Naive thymus-derived CD4-positive, alpha-beta T cell (primary cell): ENCODE measurements around the gene VPS13D. TPM values are rescaled to one million over a fixed set of nuclear protein-coding genes. Genes with fewer than 3 reads are reported as not detected.

ENCODE experiments used
- ATAC-seq: fragments of 150-1000 bp; cut with Tn5 transposase; 2 replicates; pipeline ENCODE4 v1.10.0; 2021; ENCODE audit warnings: mild to moderate bottlenecking, moderate library complexity
- CTCF ChIA-PET: fragments of 350-600 bp; sonication (Branson Sonifier 250); formaldehyde crosslinking; loops from one replicate; lab custom pipeline; 2021; ENCODE audit warnings: antibody characterized with exemption; lab: Charles Lee
- POLR2A ChIA-PET: fragments of 350-600 bp; sonication (Branson Sonifier 250); formaldehyde crosslinking; loops from one replicate; lab custom pipeline; 2021; ENCODE audit warnings: antibody characterized with exemption, inconsistent platforms; lab: Charles Lee
- DNase-seq, 9 donors: peaks; one replicate each; pipeline versions ENCODE4 v3.0.0 to v3.0.0-alpha.2; 2020 to 2022; ENCODE audit warnings: mixed read lengths in 1 of 9
- H3K27ac ChIP-seq: one replicate; pipeline ENCODE4 v1.7.0; 2013; ENCODE audit warnings: mild to moderate bottlenecking, low read depth, low read length, moderate library complexity
- H3K27me3 ChIP-seq, 2 donors: one replicate each; pipeline ENCODE4 v1.7.0; 2013; ENCODE audit warnings: low read length in 2 of 2, mild to moderate bottlenecking in 2 of 2, moderate library complexity in 2 of 2; ENCODE audit not compliant: control insufficient read depth in 2 of 2, insufficient read depth in 2 of 2
- H3K36me3 ChIP-seq, 3 experiments: 1 replicate in 2 of 3; 2 replicates in 1 of 3; pipeline ENCODE4 v1.7.0; 2013; ENCODE audit warnings: low read length in 3 of 3, mild to moderate bottlenecking in 3 of 3, moderate library complexity in 1 of 3; ENCODE audit not compliant: insufficient read depth in 3 of 3, control insufficient read depth in 2 of 3
- H3K4me1 ChIP-seq, 2 donors: one replicate each; pipeline ENCODE4 v1.7.0; 2013; ENCODE audit warnings: low read length in 2 of 2, mild to moderate bottlenecking in 2 of 2, moderate library complexity in 1 of 2; ENCODE audit not compliant: control insufficient read depth in 2 of 2, insufficient read depth in 2 of 2
- H3K4me3 ChIP-seq: 2 replicates; pipeline ENCODE4 v1.7.0; 2013; ENCODE audit warnings: mild to moderate bottlenecking, low read length
- H3K9me3 ChIP-seq, 3 experiments: 1 replicate in 2 of 3; 2 replicates in 1 of 3; pipeline ENCODE4 v1.7.0; 2013; ENCODE audit warnings: low read length in 3 of 3; ENCODE audit not compliant: control insufficient read depth in 2 of 3
- H3K27ac Mint-ChIP-seq, 9 donors: one replicate each; pipeline ENCODE4 v1.8.0; 2020 to 2022; ENCODE audit warnings: mixed read lengths in 9 of 9, mild to moderate bottlenecking in 8 of 9, moderate library complexity in 5 of 9, inconsistent platforms in 2 of 9
- H3K27me3 Mint-ChIP-seq, 5 donors: one replicate each; pipeline ENCODE4 v1.8.0; 2021 to 2022; ENCODE audit warnings: mixed read lengths in 5 of 5, mild to moderate bottlenecking in 1 of 5
- H3K36me3 Mint-ChIP-seq, 5 donors: one replicate each; pipeline ENCODE4 v1.8.0; 2020 to 2022; ENCODE audit warnings: mixed read lengths in 5 of 5, mild to moderate bottlenecking in 3 of 5, inconsistent platforms in 1 of 5
- H3K4me1 Mint-ChIP-seq, 7 donors: one replicate each; pipeline ENCODE4 v1.8.0; 2020 to 2022; ENCODE audit warnings: mixed read lengths in 7 of 7, mild to moderate bottlenecking in 3 of 7, inconsistent platforms in 1 of 7
- H3K4me3 Mint-ChIP-seq, 10 donors: one replicate each; pipeline ENCODE4 v1.8.0; 2020 to 2022; ENCODE audit warnings: mild to moderate bottlenecking in 10 of 10, mixed read lengths in 10 of 10, moderate library complexity in 6 of 10, inconsistent platforms in 2 of 10
- H3K9me3 Mint-ChIP-seq, 11 donors: one replicate each; pipeline ENCODE4 v1.8.0; 2020 to 2022; ENCODE audit warnings: mixed read lengths in 11 of 11, mild to moderate bottlenecking in 4 of 11, inconsistent platforms in 1 of 11, moderate library complexity in 1 of 11
- intact Hi-C, 2 donors: fragments of 100-400 bp; cut with micrococcal nuclease; formaldehyde crosslinking; loops; one replicate each; pipeline ENCODE4 v1.15.1; 2023
- polyA plus RNA-seq, 2 donors: library from polyadenylated mRNA; unstranded; fragments of 300-500 nt; fragmentation: Illumina TruSeq; gene quantifications; one replicate each; pipeline ENCODE4 v1.2.3, GENCODE V29; 2021
- total RNA-seq, 6 experiments: library from RNA in 5 of 6; stranded (reverse) in 5 of 6; gene quantifications; 1 replicate in 5 of 6; 2 replicates in 1 of 6; pipeline ENCODE4 v1.2.3 and lab custom pipeline; 2021 to 2026

VPS13D gene
- total and polyA plus RNA-seq, 7 experiments from 2014 or later, result 6.5 to 94.4 (median 73.2) TPM

DNA sequence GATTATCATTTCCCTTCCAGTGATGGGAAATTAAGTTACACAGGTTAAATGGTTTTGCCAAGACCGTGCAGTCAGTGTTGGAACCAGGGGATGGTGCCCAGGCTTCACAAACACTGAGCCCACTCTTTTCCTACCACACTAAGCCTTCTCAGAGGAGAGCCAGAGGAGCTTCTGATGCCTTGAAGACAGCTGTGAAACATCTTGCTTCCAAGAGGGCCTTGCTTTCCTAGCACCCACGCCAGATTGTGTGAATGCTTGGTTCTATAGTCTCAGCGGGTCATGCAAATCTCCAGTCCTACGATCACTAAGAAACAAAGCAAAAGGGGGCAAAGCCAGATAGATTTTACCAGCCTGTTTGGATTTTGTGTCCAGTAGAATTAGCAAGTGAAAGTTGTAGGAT lies 200.7 kb downstream of the VPS13D start:
- CTCF ChIA-PET, result no interaction called here
- Histone ChIP-seq H3K27ac (no peak overlapping the region), H3K4me3 (no peak overlapping the region), H3K4me1 (peaks cover 20 to 24% of the 10 kb centered on the region in 2 donors), H3K9me3 (no peaks in the 10 kb centered on the region), H3K27me3 (no peaks in the 10 kb centered on the region), H3K36me3 (no peaks in the 10 kb centered on the region)
- peaks cover 28 to 55% (median 45%) of the 10 kb centered on the region in 7 donors for H3K4me1 Mint-ChIP-seq
- peak overlapping the region in 5 of 9 donors; percentile 15 to 79 (median 37) for H3K27ac Mint-ChIP-seq
- no peak for DNase-seq
- no peak for ATAC-seq
- H3K27me3 Mint-ChIP-seq, result no peaks in the 10 kb centered on the region
- POLR2A ChIA-PET, result interaction anchor here (1.1 to 1.5 kb wide), 4 partner anchors 13 to 80 kb away, joined by 3 to 4 read pairs (median 4); no protein-coding TSS in a partner anchor
- H3K36me3 Mint-ChIP-seq, result peaks cover 0 to 15% (median 9%) of the 10 kb centered on the region in 5 donors
- H3K4me3 Mint-ChIP-seq, result no peak overlapping the region
- H3K9me3 Mint-ChIP-seq, result no peaks in the 10 kb centered on the region
- intact Hi-C loops, result loop anchor here in 1 of 2 donors (10.0 kb wide), 1 partner anchor 276 kb away; no protein-coding TSS in a partner anchor

GRCh38 chr1:12432897-12433296 lies 203.1 kb downstream of the VPS13D start:
- ATAC-seq (no peak), DNase-seq (no peak)
- Histone ChIP-seq H3K4me3 (no peak overlapping the region), H3K9me3 (no peaks in the 10 kb centered on the region), H3K27me3 (no peaks in the 10 kb centered on the region), H3K4me1 (peaks cover 41 to 43% of the 10 kb centered on the region in 2 donors), H3K36me3 (no peaks in the 10 kb centered on the region), H3K27ac (no peak overlapping the region)
- H3K4me1 Mint-ChIP-seq, result peaks cover 39 to 78% (median 60%) of the 10 kb centered on the region in 7 donors
- intact Hi-C loops, result loop anchor here in 1 of 2 donors (10.0 kb wide), 1 partner anchor 278 kb away; no protein-coding TSS in a partner anchor
- H3K9me3 Mint-ChIP-seq, result no peaks in the 10 kb centered on the region
- H3K27ac Mint-ChIP-seq, result peak overlapping the region in 5 of 9 donors; percentile 20 to 91 (median 74)
- peaks cover 0 to 21% (median 5%) of the 10 kb centered on the region in 5 donors for H3K36me3 Mint-ChIP-seq
- CTCF ChIA-PET, result no interaction called here
- H3K27me3 Mint-ChIP-seq, result no peaks in the 10 kb centered on the region
- H3K4me3 Mint-ChIP-seq, result peak overlapping the region in 2 of 10 donors; percentile 23 to 69
- POLR2A ChIA-PET, result interaction anchor here (0.6 to 2.7 kb wide), 7 partner anchors 9 to 187 kb away, joined by 3 to 11 read pairs (median 4); no protein-coding TSS in a partner anchor

GRCh38 chr1:12433323-12434053 lies 203.7 kb downstream of the VPS13D start:
- peak overlapping the region; percentile 69 to 92 (median 84) for H3K27ac Mint-ChIP-seq
- Histone ChIP-seq H3K27ac (peak overlapping the region; percentile 58), H3K27me3 (no peaks in the 10 kb centered on the region), H3K9me3 (no peaks in the 10 kb centered on the region), H3K4me1 (peaks cover 46 to 49% of the 10 kb centered on the region in 2 donors), H3K36me3 (no peaks in the 10 kb centered on the region), H3K4me3 (no peak overlapping the region)
- peak overlapping the region; percentile 58 to 76 (median 70) for H3K4me3 Mint-ChIP-seq
- H3K4me1 Mint-ChIP-seq, result peaks cover 41 to 83% (median 65%) of the 10 kb centered on the region in 7 donors
- H3K36me3 Mint-ChIP-seq, result peaks cover 5 to 25% (median 7%) of the 10 kb centered on the region in 5 donors
- intact Hi-C loops, result loop anchor here (1.0 to 10.0 kb wide), 8 partner anchors 13 to 279 kb away; no protein-coding TSS in a partner anchor
- ATAC-seq, result no peak
- CTCF ChIA-PET, result interaction anchor here (0.9 to 2.0 kb wide), 3 partner anchors 11 to 77 kb away, joined by 4 to 12 read pairs (median 4); no protein-coding TSS in a partner anchor
- DNase-seq, result no peak
- H3K9me3 Mint-ChIP-seq, result peaks cover 0 to 5% (median 0%) of the 10 kb centered on the region in 11 donors
- no peaks in the 10 kb centered on the region for H3K27me3 Mint-ChIP-seq
- POLR2A ChIA-PET, result interaction anchor here (0.6 to 2.7 kb wide), 14 partner anchors 9 to 312 kb away, joined by 3 to 17 read pairs (median 4); no protein-coding TSS in a partner anchor

DNA sequence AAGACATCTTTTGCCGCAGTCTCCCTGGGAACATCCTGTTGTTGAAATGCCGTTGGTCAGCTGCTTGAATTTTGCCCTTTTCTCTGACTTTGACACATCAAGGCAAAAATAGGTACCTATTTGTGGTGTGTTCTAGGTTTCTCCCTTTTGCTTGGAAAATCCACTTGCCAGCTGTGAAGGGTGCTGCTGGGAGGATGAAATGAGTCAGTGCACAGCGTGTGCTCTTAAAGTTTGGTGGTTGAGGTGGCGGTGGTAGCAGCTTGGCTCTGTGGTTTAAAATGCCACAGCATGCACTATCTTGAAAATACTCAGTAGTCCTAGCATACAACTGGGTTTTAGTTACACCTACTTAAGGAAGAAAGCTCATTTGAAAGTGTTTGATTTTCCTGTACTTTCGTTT lies 204.3 kb downstream of the VPS13D start:
- Mint-ChIP-seq H3K36me3 (peaks cover 5 to 27% (median 10%) of the 10 kb centered on the region in 5 donors), H3K9me3 (peaks cover 0 to 6% (median 0%) of the 10 kb centered on the region in 11 donors), H3K27me3 (no peaks in the 10 kb centered on the region), H3K27ac (peak overlapping the region; percentile 69 to 92 (median 84)), H3K4me3 (peak overlapping the region; percentile 54 to 76 (median 70)), H3K4me1 (peaks cover 46 to 85% (median 71%) of the 10 kb centered on the region in 7 donors)
- intact Hi-C loops, result loop anchor here (1.0 to 10.0 kb wide), 8 partner anchors 13 to 279 kb away; no protein-coding TSS in a partner anchor
- POLR2A ChIA-PET, result interaction anchor here (0.9 to 2.7 kb wide), 12 partner anchors 10 to 185 kb away, joined by 3 to 17 read pairs (median 5); no protein-coding TSS in a partner anchor
- peak in 6 of 9 donors; percentile 32 to 70 (median 46) for DNase-seq
- Histone ChIP-seq H3K36me3 (no peaks in the 10 kb centered on the region), H3K27me3 (no peaks in the 10 kb centered on the region), H3K27ac (peak overlapping the region; percentile 58), H3K9me3 (no peaks in the 10 kb centered on the region), H3K4me3 (peak overlapping the region; percentile 44), H3K4me1 (peaks cover 52 to 56% of the 10 kb centered on the region in 2 donors)
- CTCF ChIA-PET, result interaction anchor here (0.9 to 2.0 kb wide), 3 partner anchors 12 to 76 kb away, joined by 4 to 12 read pairs (median 4); no protein-coding TSS in a partner anchor
- peak; percentile 79 for ATAC-seq

GRCh38 chr1:12434686-12435085 lies 204.9 kb downstream of the VPS13D start:
- H3K4me3 Mint-ChIP-seq, result peak overlapping the region in 9 of 10 donors; percentile 62 to 76 (median 72)
- Histone ChIP-seq H3K36me3 (no peaks in the 10 kb centered on the region), H3K4me1 (peaks cover 57 to 61% of the 10 kb centered on the region in 2 donors), H3K9me3 (no peaks in the 10 kb centered on the region), H3K27me3 (no peaks in the 10 kb centered on the region), H3K27ac (peak overlapping the region; percentile 58), H3K4me3 (peak overlapping the region; percentile 44)
- H3K27me3 Mint-ChIP-seq, result no peaks in the 10 kb centered on the region
- DNase-seq, result no peak
- CTCF ChIA-PET, result interaction anchor here (0.8 to 2.0 kb wide), 4 partner anchors 12 to 180 kb away, joined by 3 to 12 read pairs (median 4); no protein-coding TSS in a partner anchor
- H3K9me3 Mint-ChIP-seq, result peaks cover 0 to 6% (median 0%) of the 10 kb centered on the region in 11 donors
- ATAC-seq, result no peak
- peaks cover 6 to 32% (median 11%) of the 10 kb centered on the region in 5 donors for H3K36me3 Mint-ChIP-seq
- H3K27ac Mint-ChIP-seq, result peak overlapping the region; percentile 69 to 92 (median 84)
- POLR2A ChIA-PET, result interaction anchor here (0.7 to 4.9 kb wide), 9 partner anchors 9 to 185 kb away, joined by 3 to 45 read pairs (median 5); no protein-coding TSS in a partner anchor
- H3K4me1 Mint-ChIP-seq, result peaks cover 51 to 91% (median 77%) of the 10 kb centered on the region in 7 donors
- intact Hi-C loops, result loop anchor here (1.0 to 10.0 kb wide), 9 partner anchors 14 to 280 kb away; no protein-coding TSS in a partner anchor
